Kidney (tissue), 14 donors: ENCODE results near the gene UNC93A. TPM values are rescaled to one million over a fixed set of nuclear protein-coding genes. Genes with fewer than 3 reads are reported as not detected.

Experiments
- DNase-seq, 5 donors: peaks; one replicate each; pipeline ENCODE4 v3.0.0-alpha.2; 2013 to 2020
- FAIRE-seq: peaks from 2 replicates; lab custom pipeline; 2012; peaks lifted over from hg19 to GRCh38; lab: Jason Lieb, UNC
- H3K27ac ChIP-seq, 2 donors: one replicate each; pipeline ENCODE4 v1.7.0; 2013; ENCODE audit warnings: low read depth in 2 of 2, low read length in 2 of 2, inconsistent platforms in 1 of 2
- H3K27me3 ChIP-seq: one replicate; pipeline ENCODE4 v1.7.1; 2013; ENCODE audit warnings: low read length, inconsistent platforms; ENCODE audit not compliant: control insufficient read depth, insufficient read depth
- H3K36me3 ChIP-seq, 3 donors: one replicate each; pipeline versions ENCODE4 v1.7.0 to v1.7.1; 2013; ENCODE audit warnings: low read length in 3 of 3, control low read depth in 1 of 3, inconsistent platforms in 1 of 3; ENCODE audit not compliant: insufficient read depth in 3 of 3, control insufficient read depth in 2 of 3
- H3K4me1 ChIP-seq, 3 donors: one replicate each; pipeline versions ENCODE4 v1.7.0 to v1.7.1; 2013; ENCODE audit warnings: low read length in 3 of 3, inconsistent platforms in 1 of 3, low read depth in 1 of 3; ENCODE audit not compliant: control insufficient read depth in 2 of 3, insufficient read depth in 2 of 3
- H3K4me3 ChIP-seq, 3 donors: one replicate each; pipeline versions ENCODE4 v1.7.0 to v1.8.1; 2013; ENCODE audit warnings: low read length in 3 of 3, control low read depth in 1 of 3, inconsistent platforms in 1 of 3
- H3K9ac ChIP-seq, 3 donors: one replicate each; pipeline versions ENCODE4 v1.7.0 to v1.7.1; 2013; ENCODE audit warnings: low read length in 3 of 3, control low read depth in 1 of 3, inconsistent platforms in 1 of 3
- H3K9me3 ChIP-seq, 3 donors: one replicate each; pipeline versions ENCODE4 v1.7.0 to v1.7.1; 2013; ENCODE audit warnings: low read length in 3 of 3, control low read depth in 1 of 3, inconsistent platforms in 1 of 3; ENCODE audit not compliant: control insufficient read depth in 2 of 3, insufficient read depth in 1 of 3
- CTCF ChIP-seq: IDR thresholded peaks from 3 replicates; pipeline ENCODE4 v1.5.1; 2012; ENCODE audit warnings: mild to moderate bottlenecking, moderate library complexity, borderline replicate concordance; ENCODE audit not compliant: insufficient read depth; ENCODE audit errors: extremely low read depth
- intact Hi-C: fragments of 100-400 bp; cut with DNase I; formaldehyde crosslinking; loops from one replicate; pipeline ENCODE4 v1.11.1; 2022
- polyA plus RNA-seq: library from polyadenylated mRNA; stranded (reverse); fragments of 350-450 nt; fragmentation: Illumina TruSeq; extraction: RNeasy Lipid Tissue Mini Kit (QIAGEN cat#74804); gene quantifications from one replicate; pipeline ENCODE4 v1.2.3, GENCODE V29; 2014; ENCODE audit warnings: low read depth, low replicate concordance; ENCODE audit not compliant: insufficient read depth
- total RNA-seq: library from RNA; stranded (reverse); fragmentation: NEBNext Ultra II Directional; extraction: Animal tissue kit (Norgen Biotek cat#: 25700); gene quantifications from one replicate; pipeline ENCODE4 v1.2.1, GENCODE V29; 2021
- donor health status: control.
- donor health status: control.
- donor health status: control.
- donor health status: control.
- donor health status: control.
- donor health status: DM: yes; HTN: yes; CAD: no.
- donor health status: Normal renal cell carcinoma (clear cell type).

UNC93A gene
- total and polyA plus RNA-seq, 2 donors from 2014 or later: 0.56 TPM; not detected in 1

GRCh38 chr6:167272151-167272550, 19.0 kb upstream of the UNC93A start:
- H3K4me3 ChIP-seq: no peak overlapping the region
- H3K9ac ChIP-seq: no peak overlapping the region
- DNase-seq (no peak), FAIRE-seq (no peak)
- H3K27ac ChIP-seq: no peak overlapping the region
- H3K4me1 ChIP-seq: no peaks in the 10 kb centered on the region
- no peaks in the 10 kb centered on the region for H3K9me3 ChIP-seq
- intact Hi-C loops: no loop called here
- H3K27me3 ChIP-seq: no peaks in the 10 kb centered on the region
- H3K36me3 ChIP-seq: no peaks in the 10 kb centered on the region
- no peak for TF ChIP-seq CTCF

GRCh38 chr6:167272696-167273379, 18.3 kb upstream of the UNC93A start:
- DNase-seq: no peak
- Histone ChIP-seq H3K4me1 (no peaks in the 10 kb centered on the region), H3K27me3 (no peaks in the 10 kb centered on the region), H3K4me3 (no peak overlapping the region), H3K9me3 (no peaks in the 10 kb centered on the region), H3K9ac (no peak overlapping the region), H3K27ac (no peak overlapping the region), H3K36me3 (no peaks in the 10 kb centered on the region)
- no peak for FAIRE-seq
- intact Hi-C loops: no loop called here
- no peak for TF ChIP-seq CTCF

- H3K36me3 ChIP-seq: no peaks in the 10 kb centered on the region
- no peaks in the 10 kb centered on the region for H3K9me3 ChIP-seq
- no peak overlapping the region for H3K27ac ChIP-seq
- no peaks in the 10 kb centered on the region for H3K27me3 ChIP-seq
- no peak overlapping the region for H3K9ac ChIP-seq
- FAIRE-seq (no peak), DNase-seq (no peak)
- intact Hi-C loops: no loop called here
- no peak overlapping the region for H3K4me3 ChIP-seq
- TF ChIP-seq CTCF: no peak
- H3K4me1 ChIP-seq: no peaks in the 10 kb centered on the region
Measured at GRCh38 chr6:167274270-167274669, 16.8 kb upstream of the UNC93A start.

- FAIRE-seq (no peak), DNase-seq (no peak)
- H3K9ac ChIP-seq: no peak overlapping the region
- TF ChIP-seq CTCF: no peak
- H3K4me1 ChIP-seq: no peaks in the 10 kb centered on the region
- no peak overlapping the region for H3K27ac ChIP-seq
- H3K4me3 ChIP-seq: no peak overlapping the region
- intact Hi-C loops: no loop called here
- H3K36me3 ChIP-seq: no peaks in the 10 kb centered on the region
- H3K27me3 ChIP-seq: no peaks in the 10 kb centered on the region
- H3K9me3 ChIP-seq: no peaks in the 10 kb centered on the region
Measured at GRCh38 chr6:167275001-167275400, 16.1 kb upstream of the UNC93A start.
